Stimulated activated CD4-positive, alpha-beta T cell treated with anti-CD3 and anti-CD28 coated beads, Interleukin-1b, Interleukin-23, amount 100 ng/mL, for 24 hours (primary cell): ENCODE results near the gene GALNT10.

Experiments used
- DNase-seq, 4 experiments: peaks; one replicate each; pipeline ENCODE4 v3.0.0-alpha.2; 2020; ENCODE audit warnings: low read depth in 4 of 4, low spot score in 1 of 4

The GALNT10 gene

GRCh38 chr5:154288145-154288544 is 97.6 kb downstream of the GALNT10 start:
- no peak for DNase-seq

- no peak for DNase-seq
These were observed 101.4 kb downstream of the GALNT10 start for GRCh38 chr5:154291917-154292316.

GRCh38 chr5:154293219-154293618 is 102.7 kb downstream of the GALNT10 start:
- DNase-seq = no peak

GRCh38 chr5:154295551-154295950 is 105.0 kb downstream of the GALNT10 start:
- DNase-seq = no peak

- no peak for DNase-seq
These were observed 106.1 kb downstream of the GALNT10 start for GRCh38 chr5:154296525-154297159.

- DNase-seq = no peak
These were observed 107.5 kb downstream of the GALNT10 start for GRCh38 chr5:154298065-154298464.

GRCh38 chr5:154300207-154300883 is 109.8 kb downstream of the GALNT10 start:
- no peak for DNase-seq

GRCh38 chr5:154301726-154302125 is 111.2 kb downstream of the GALNT10 start:
- DNase-seq = no peak

GRCh38 chr5:154302161-154302560 is 111.6 kb downstream of the GALNT10 start:
- no peak for DNase-seq

- no peak for DNase-seq
These were observed 112.6 kb downstream of the GALNT10 start for GRCh38 chr5:154303133-154303532.

GRCh38 chr5:154308443-154309370 is 118.2 kb downstream of the GALNT10 start:
- DNase-seq = no peak

- DNase-seq = no peak
These were observed 118.8 kb downstream of the GALNT10 start for GRCh38 chr5:154309371-154309745.

GRCh38 chr5:154309805-154310204 is 119.3 kb downstream of the GALNT10 start:
- DNase-seq = no peak

GRCh38 chr5:154311362-154311761 is 120.8 kb downstream of the GALNT10 start:
- peak in 1 of 4 experiments; percentile 2 for DNase-seq

GRCh38 chr5:154312000-154312399 is 121.5 kb downstream of the GALNT10 start:
- no peak for DNase-seq

- DNase-seq = no peak
These were observed 122.0 kb downstream of the GALNT10 start for GRCh38 chr5:154312576-154312975.

GRCh38 chr5:154313360-154314017 is 123.0 kb downstream of the GALNT10 start:
- DNase-seq = no peak

GRCh38 chr5:154315196-154315595 is 124.7 kb downstream of the GALNT10 start:
- no peak for DNase-seq

GRCh38 chr5:154315756-154316155 is 125.2 kb downstream of the GALNT10 start:
- no peak for DNase-seq

- no peak for DNase-seq
These were observed 125.8 kb downstream of the GALNT10 start for GRCh38 chr5:154316223-154316935.

GRCh38 chr5:154317916-154318315 is 127.4 kb downstream of the GALNT10 start:
- no peak for DNase-seq
